Thymus (tissue), 11 donors: ENCODE data around the gene KCNAB1. TPM values are rescaled to one million over a fixed set of nuclear protein-coding genes. Genes with fewer than 3 reads are reported as not detected.
A peak's percentile ranks its signal among the peaks of the same experiment; 100 is the strongest.

ENCODE experiments used
- DNase-seq, 9 donors: peaks; one replicate each; pipeline ENCODE4 v3.0.0-alpha.2; 2013; ENCODE audit warnings: low spot score in 9 of 9, low read depth in 6 of 9, missing footprints in 1 of 9
- H3K27ac ChIP-seq, 2 donors: one replicate each; pipeline ENCODE4 v1.5.1; 2013; ENCODE audit warnings: control low read depth in 1 of 2, low read depth in 1 of 2, low read length in 1 of 2, mild to moderate bottlenecking in 1 of 2, moderate library complexity in 1 of 2
- H3K27me3 ChIP-seq, 2 donors: one replicate each; pipeline ENCODE4 v1.5.1; 2013; ENCODE audit warnings: low read length in 1 of 2; ENCODE audit not compliant: control insufficient read depth in 2 of 2, insufficient read depth in 1 of 2
- H3K36me3 ChIP-seq, 2 donors: one replicate each; pipeline ENCODE4 v1.5.1; 2013; ENCODE audit warnings: low read length in 1 of 2, mild to moderate bottlenecking in 1 of 2, moderate library complexity in 1 of 2; ENCODE audit not compliant: control insufficient read depth in 2 of 2, insufficient read depth in 2 of 2
- H3K4me1 ChIP-seq, 2 donors: one replicate each; pipeline ENCODE4 v1.5.1; 2013; ENCODE audit warnings: low read length in 2 of 2; ENCODE audit not compliant: control insufficient read depth in 2 of 2, insufficient read depth in 2 of 2
- H3K4me3 ChIP-seq, 2 donors: one replicate each; pipeline ENCODE4 v1.5.1; 2013; ENCODE audit warnings: low read length in 2 of 2, control low read depth in 1 of 2, mild to moderate bottlenecking in 1 of 2
- H3K9me3 ChIP-seq, 2 donors: one replicate each; pipeline ENCODE4 v1.5.1; 2013; ENCODE audit warnings: low read length in 1 of 2, mild to moderate bottlenecking in 1 of 2; ENCODE audit not compliant: control insufficient read depth in 2 of 2, insufficient read depth in 1 of 2
- WGBS: extraction: QIAGEN DNeasy Blood & Tissue Kit; methylation state at CpG from one replicate; pipeline ENCODE4 v1.1.7; 2013; 5-methylcytosine and 5-hydroxymethylcytosine counted together
- polyA plus RNA-seq: library from polyadenylated mRNA; stranded (reverse); fragments of 200-250 nt; gene quantifications from one replicate; pipeline ENCODE4 v1.2.3, GENCODE V29; 2013
- total RNA-seq: library from RNA; stranded (reverse); fragments of 120-200 nt; gene quantifications from one replicate; pipeline ENCODE4 v1.2.4, GENCODE V29; 2013
- donor health status: healthy.

Gene KCNAB1
- total and polyA plus RNA-seq, 2 donors, result 1.0 to 4.0 TPM

DNA sequence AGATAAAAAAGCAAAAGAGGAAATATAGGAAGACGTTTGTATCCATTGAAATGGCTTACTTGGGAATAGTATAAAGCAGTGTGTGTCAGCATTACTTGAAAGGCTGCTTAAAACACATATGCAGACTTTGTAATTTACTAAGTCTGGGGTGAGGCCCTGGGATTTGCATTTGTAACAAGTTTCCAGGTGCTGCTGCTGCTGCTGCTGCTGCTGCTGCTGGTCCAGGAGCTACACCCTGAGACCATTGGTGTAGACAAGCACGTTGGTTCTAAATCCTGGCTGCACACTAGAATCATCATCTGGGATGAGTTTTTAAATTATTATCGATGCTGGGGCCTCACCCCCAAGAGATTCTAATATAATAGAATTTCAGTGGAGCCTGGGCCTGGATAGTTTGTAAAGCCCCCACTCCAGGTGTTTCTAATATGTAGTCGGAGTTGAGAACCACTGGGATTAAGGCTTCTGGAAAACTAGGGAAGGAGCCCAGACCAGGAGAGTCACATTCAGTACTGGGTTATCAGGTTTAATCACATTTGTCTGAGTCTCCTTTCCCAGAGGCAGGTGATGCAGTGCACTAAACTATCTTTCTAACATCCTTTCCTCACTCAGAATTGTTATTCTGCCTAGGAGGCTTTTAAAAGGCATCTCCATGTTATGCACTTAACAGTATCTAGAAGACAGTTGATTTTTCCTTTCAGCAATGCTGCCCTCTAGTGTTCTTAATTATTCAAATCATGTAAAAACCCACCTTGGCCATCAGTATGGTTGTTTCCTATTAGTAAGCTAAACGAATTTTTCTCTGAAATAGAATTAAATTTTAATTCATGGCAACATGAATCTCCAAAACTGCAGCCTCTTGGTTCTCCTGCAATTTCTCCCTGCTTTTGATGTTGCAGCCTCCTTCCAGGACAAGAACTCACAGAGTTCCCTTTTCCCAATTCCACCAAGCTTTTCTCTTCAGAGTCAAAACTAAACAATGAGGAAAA is 389.1 kb downstream of the KCNAB1 start:
- DNase-seq, result peak in 8 of 9 donors; percentile 35 to 82 (median 45)
- Histone ChIP-seq H3K4me1 (peaks cover 0 to 2% of the 10 kb centered on the region in 2 donors), H3K4me3 (no peak overlapping the region), H3K9me3 (no peaks in the 10 kb centered on the region), H3K27me3 (peaks cover 0 to 6% of the 10 kb centered on the region in 2 donors), H3K36me3 (no peaks in the 10 kb centered on the region), H3K27ac (no peak overlapping the region)
- 76% methylated on average over 5 of the region's 5 CpGs for WGBS

DNA sequence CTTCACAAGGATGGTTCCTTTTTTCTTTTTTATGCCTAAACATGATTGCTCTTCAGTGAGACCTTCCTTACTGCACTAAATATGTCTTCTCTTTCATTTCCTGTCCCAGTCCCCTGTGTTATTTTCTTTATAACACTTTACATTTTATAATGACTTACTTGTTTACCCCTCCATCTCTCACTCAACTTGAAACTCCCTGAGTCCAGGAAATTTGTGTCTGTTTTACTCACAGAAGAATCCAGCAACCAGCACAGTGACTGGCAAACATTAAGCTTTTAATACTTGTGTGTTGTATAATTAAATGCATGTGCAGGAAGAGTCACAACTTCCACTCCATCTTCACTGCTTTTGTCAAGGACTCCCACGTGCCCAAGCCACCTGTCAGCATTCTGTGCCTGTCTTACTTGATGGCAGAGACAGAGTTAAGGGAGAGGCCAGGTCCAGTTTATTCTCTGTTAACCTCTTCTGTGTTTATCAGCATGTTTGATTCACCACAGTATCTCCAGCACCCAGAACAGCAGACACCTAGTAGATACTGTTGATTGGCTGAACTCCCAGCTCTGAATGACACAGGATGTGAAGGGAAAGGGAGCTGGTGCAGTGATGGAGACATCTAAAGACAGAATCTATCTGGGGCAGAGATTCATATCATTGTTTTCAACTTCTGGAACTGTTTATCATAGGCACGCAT is 391.8 kb downstream of the KCNAB1 start:
- Histone ChIP-seq H3K4me1 (peaks cover 0 to 2% of the 10 kb centered on the region in 2 donors), H3K27me3 (peaks cover 0 to 12% of the 10 kb centered on the region in 2 donors), H3K9me3 (no peaks in the 10 kb centered on the region), H3K27ac (no peak overlapping the region), H3K36me3 (no peaks in the 10 kb centered on the region), H3K4me3 (no peak overlapping the region)
- DNase-seq, result peak in 3 of 9 donors; percentile 1 to 38 (median 10)
- WGBS, result 79% methylated on average over 2 of the region's 2 CpGs

DNA sequence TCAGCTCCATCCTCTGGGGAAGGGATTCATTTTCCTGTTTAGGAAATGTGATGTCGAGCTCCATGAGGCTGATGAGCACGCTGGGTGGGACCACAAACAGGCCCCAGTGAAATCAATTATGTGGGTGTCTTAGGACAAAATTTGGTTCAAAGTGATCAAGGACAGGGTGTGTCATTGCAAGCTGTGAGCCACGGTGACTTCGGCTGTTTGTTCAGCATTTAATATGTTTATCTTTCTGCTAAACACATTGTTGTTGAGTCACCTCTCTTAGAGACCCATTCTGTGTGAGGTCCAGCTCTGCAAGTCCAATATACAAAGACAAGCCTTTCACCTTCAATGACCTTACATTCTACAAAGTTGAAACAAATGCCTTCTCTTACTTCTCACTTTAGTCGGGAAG is 393.2 kb downstream of the KCNAB1 start:
- peaks cover 0 to 19% of the 10 kb centered on the region in 2 donors for H3K27me3 ChIP-seq
- DNase-seq, result no peak
- 94% methylated on average over 5 of the region's 5 CpGs for WGBS
- H3K4me1 ChIP-seq, result peaks cover 0 to 2% of the 10 kb centered on the region in 2 donors
- H3K27ac ChIP-seq, result no peak overlapping the region
- no peak overlapping the region for H3K4me3 ChIP-seq
- no peaks in the 10 kb centered on the region for H3K9me3 ChIP-seq
- no peaks in the 10 kb centered on the region for H3K36me3 ChIP-seq

DNA sequence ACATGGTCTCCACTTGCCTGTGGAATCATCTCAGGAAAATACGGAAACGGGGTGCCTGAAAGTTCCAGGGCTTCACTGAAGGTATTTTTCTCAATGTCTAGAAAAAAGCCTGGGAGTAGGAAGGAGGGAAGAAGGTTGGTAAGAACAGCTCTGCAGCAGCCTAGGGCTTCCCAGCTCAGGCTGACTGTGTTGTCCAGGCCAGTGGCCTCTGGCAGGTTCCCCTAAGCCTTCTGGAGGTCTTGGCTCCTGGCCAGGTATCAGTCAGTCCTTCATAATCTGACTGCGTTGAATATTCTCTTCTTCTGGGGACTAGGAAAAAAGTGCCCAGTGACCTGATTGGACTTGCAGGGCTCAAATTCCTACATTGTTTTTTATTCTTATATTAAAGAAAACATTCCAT is 395.9 kb downstream of the KCNAB1 start:
- H3K4me3 ChIP-seq, result no peak overlapping the region
- H3K4me1 ChIP-seq, result peaks cover 0 to 2% of the 10 kb centered on the region in 2 donors
- DNase-seq, result no peak
- H3K27ac ChIP-seq, result peak overlapping the region in 1 of 2 donors; percentile 34
- H3K9me3 ChIP-seq, result no peaks in the 10 kb centered on the region
- WGBS, result 95% methylated on average over 3 of the region's 3 CpGs
- peaks cover 0 to 33% of the 10 kb centered on the region in 2 donors for H3K27me3 ChIP-seq
- H3K36me3 ChIP-seq, result no peaks in the 10 kb centered on the region

DNA sequence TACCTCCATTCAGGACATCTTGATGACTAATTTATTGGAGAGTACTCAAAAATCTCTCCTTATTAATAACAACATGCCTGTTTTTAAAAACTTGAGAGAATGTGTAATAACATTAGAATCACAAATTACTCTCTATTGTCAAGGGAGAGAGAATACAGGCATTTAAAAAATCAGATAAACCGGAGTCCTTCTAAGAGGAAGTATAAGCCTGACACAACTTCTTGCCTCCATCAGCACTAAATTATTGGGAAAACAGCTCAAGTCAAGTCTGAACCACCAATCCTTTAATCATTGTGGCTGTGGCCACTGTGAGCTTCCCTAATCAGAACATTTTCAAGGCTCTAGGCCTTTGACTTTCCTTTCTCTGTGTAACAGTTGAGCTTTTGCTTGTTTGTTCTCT is 396.6 kb downstream of the KCNAB1 start:
- WGBS, result 33% methylated on average over 1 of the region's 1 CpG

DNA sequence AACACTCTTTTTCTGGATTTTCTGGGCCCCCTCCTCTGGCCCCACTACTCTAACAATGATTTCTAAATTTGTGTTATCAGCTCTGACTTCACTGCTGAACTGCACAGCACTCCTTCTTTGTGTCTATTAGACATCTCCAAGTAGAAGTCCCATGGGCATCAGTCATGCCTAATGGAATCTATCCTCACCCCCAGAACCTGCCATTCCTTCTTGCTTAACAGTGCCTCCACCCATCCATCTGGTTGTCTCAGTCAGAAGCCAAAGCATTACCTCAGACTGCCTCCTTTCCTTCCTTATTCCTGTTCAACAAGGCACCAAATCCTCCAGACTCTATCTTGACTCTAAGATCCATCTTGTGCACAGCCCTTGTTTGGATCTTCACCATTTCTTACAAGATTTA is 398.3 kb downstream of the KCNAB1 start:
- H3K9me3 ChIP-seq, result no peaks in the 10 kb centered on the region
- H3K36me3 ChIP-seq, result no peaks in the 10 kb centered on the region
- H3K27ac ChIP-seq, result no peak overlapping the region
- no peaks in the 10 kb centered on the region for H3K4me1 ChIP-seq
- peaks cover 5 to 53% of the 10 kb centered on the region in 2 donors for H3K27me3 ChIP-seq
- no peak for DNase-seq
- H3K4me3 ChIP-seq, result no peak overlapping the region

More for the DNA sequence above, 396.6 kb downstream of the KCNAB1 start:
- H3K36me3 ChIP-seq, result no peaks in the 10 kb centered on the region
- no peak overlapping the region for H3K4me3 ChIP-seq
- H3K27ac ChIP-seq, result no peak overlapping the region
- H3K27me3 ChIP-seq, result peaks cover 0 to 40% of the 10 kb centered on the region in 2 donors
- no peak for DNase-seq
- H3K4me1 ChIP-seq, result peaks cover 0 to 2% of the 10 kb centered on the region in 2 donors
- no peaks in the 10 kb centered on the region for H3K9me3 ChIP-seq

DNA sequence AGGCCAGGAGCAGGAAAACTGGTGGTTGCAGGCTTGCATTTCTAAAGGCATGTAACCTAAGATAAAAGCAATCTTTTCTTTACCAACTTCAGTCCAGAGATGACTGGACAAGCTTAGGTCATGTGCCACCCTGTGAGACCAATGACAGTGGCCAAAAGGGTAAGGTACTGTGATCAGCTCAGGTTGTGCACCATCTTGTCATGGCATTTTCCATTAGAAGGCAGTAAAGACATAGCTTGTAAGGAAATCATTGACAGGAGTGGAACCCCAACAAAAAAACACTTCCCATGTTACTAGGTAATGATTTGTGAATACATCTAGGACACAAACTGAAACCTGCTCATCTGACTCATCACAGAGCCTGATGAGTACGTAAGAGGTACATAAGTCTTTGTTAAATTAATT is 399.4 kb downstream of the KCNAB1 start:
- no peak for DNase-seq
- H3K36me3 ChIP-seq, result no peaks in the 10 kb centered on the region
- no peaks in the 10 kb centered on the region for H3K4me1 ChIP-seq
- peaks cover 0 to 3% of the 10 kb centered on the region in 2 donors for H3K9me3 ChIP-seq
- H3K27ac ChIP-seq, result no peak overlapping the region
- peaks cover 11 to 60% of the 10 kb centered on the region in 2 donors for H3K27me3 ChIP-seq
- no peak overlapping the region for H3K4me3 ChIP-seq
- 96% methylated on average over 1 of the region's 1 CpG for WGBS

DNA sequence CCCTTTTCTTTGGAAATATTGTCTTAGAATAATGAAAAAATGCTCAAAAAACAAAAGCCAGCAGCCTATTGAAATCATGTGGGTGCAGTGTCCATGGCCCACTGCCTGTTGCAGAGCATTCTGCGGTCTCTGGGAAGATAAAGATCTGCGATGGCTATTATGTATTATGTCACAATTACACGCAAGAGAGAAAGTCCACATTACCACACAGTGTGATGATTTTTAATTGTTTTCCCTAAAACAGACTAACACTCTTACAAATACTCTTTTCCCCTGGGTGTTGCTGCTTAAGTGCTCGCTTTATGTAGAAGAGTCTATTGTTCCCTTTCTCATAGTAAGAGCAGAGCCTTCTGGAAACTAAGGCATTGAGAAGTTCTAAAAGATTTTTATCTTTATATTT is 402.3 kb downstream of the KCNAB1 start:
- peaks cover 11 to 65% of the 10 kb centered on the region in 2 donors for H3K27me3 ChIP-seq
- no peaks in the 10 kb centered on the region for H3K4me1 ChIP-seq
- H3K9me3 ChIP-seq, result peaks cover 0 to 3% of the 10 kb centered on the region in 2 donors
- 99% methylated on average over 4 of the region's 4 CpGs for whole genome bisulfite sequencing
- H3K36me3 ChIP-seq, result no peaks in the 10 kb centered on the region
- no peak overlapping the region for H3K27ac ChIP-seq
- no peak overlapping the region for H3K4me3 ChIP-seq
- DNase-seq, result no peak

DNA sequence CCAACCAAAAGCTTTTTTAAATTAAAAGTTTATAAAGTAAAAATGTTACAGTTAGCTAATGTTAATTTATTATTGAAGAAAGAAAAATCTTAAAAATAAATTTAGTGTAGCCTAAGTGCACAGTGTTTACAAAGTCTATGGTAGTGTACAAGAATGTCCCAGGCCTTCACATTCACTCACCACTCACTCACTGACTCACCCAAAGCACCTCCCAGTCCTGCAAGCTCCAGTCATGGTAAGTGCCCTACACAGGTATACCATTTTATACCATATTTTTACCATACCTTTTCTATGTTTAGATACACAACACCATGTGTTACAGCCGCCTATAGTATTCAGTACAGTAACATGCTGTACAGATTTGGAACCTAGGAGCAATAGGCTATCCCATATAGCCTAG is 405.4 kb downstream of the KCNAB1 start:
- no peak overlapping the region for H3K4me3 ChIP-seq
- peaks cover 11 to 56% of the 10 kb centered on the region in 2 donors for H3K27me3 ChIP-seq
- no peak for DNase-seq
- 96% methylated on average over 1 of the region's 1 CpG for whole genome bisulfite sequencing
- H3K9me3 ChIP-seq, result peaks cover 0 to 3% of the 10 kb centered on the region in 2 donors
- no peak overlapping the region for H3K27ac ChIP-seq
- no peaks in the 10 kb centered on the region for H3K36me3 ChIP-seq
- no peaks in the 10 kb centered on the region for H3K4me1 ChIP-seq
